Measurements from ENCODE around the gene LRRC7.

GRCh38 chr1:69982992-69983391, 415.3 kb downstream of the LRRC7 start:
- no peak for TF ChIP-seq CTCF (IDR thresholded peaks at IDR 0.05)
- no peak for TF ChIP-seq POLR2A (IDR thresholded peaks at IDR 0.05)
